Thoracic aorta (tissue), 2 donors: ENCODE measurements around the gene APOC4. TPM values are rescaled to one million over a fixed set of nuclear protein-coding genes. Genes with fewer than 3 reads are reported as not detected.

ENCODE experiments used
- ATAC-seq: fragments of 150-250 bp; one replicate; pipeline ENCODE4 v1.8.0; 2017; ENCODE audit warnings: low read depth; ENCODE audit not compliant: insufficient number of reproducible peaks, low FRiP score
- DNase-seq: peaks from one replicate; pipeline ENCODE4 v3.0.0-alpha.2; 2020; ENCODE audit warnings: low spot score
- H3K27ac ChIP-seq, 2 donors: fragments of 200-600 bp; sonication (generic); 1 replicate in 1 of 2; 2 replicates in 1 of 2; pipeline ENCODE4 v1.5.1; 2016; ENCODE audit warnings: mild to moderate bottlenecking in 2 of 2, moderate library complexity in 2 of 2
- H3K27me3 ChIP-seq: fragments of 200-600 bp; sonication (generic); replicated peaks from 2 replicates; pipeline ENCODE4 v1.6.0; 2016; ENCODE audit warnings: mild to moderate bottlenecking; ENCODE audit not compliant: insufficient read depth
- H3K36me3 ChIP-seq: fragments of 200-600 bp; sonication (generic); one replicate; pipeline ENCODE4 v1.5.1; 2016
- H3K4me1 ChIP-seq, 2 donors: fragments of 200-600 bp; sonication (generic); 1 replicate in 1 of 2; 2 replicates in 1 of 2; pipeline versions ENCODE4 v1.5.1 to v1.6.0; 2016; ENCODE audit warnings: low read depth in 2 of 2, mild to moderate bottlenecking in 1 of 2; ENCODE audit not compliant: control insufficient read depth in 1 of 2
- H3K4me3 ChIP-seq: fragments of 200-600 bp; sonication (generic); 2 replicates; pipeline ENCODE4 v1.5.1; 2016; ENCODE audit warnings: mild to moderate bottlenecking
- H3K9me3 ChIP-seq: fragments of 200-600 bp; sonication (generic); 2 replicates; pipeline ENCODE4 v1.5.1; 2016
- CTCF ChIP-seq: fragments of 200-600 bp; sonication (generic); IDR thresholded peaks from one replicate; pipeline ENCODE4 v1.5.1; 2019; ENCODE audit warnings: antibody characterized with exemption
- total RNA-seq, 2 donors: library from RNA; depleted of rRNA; stranded (reverse); fragments of >200 nt; gene quantifications; one replicate each; pipeline versions ENCODE4 v1.1.0 to v1.2.3, GENCODE V29; 2016

The APOC4 gene
- total RNA-seq, 2 donors from 2014 or later: not detected

DNA sequence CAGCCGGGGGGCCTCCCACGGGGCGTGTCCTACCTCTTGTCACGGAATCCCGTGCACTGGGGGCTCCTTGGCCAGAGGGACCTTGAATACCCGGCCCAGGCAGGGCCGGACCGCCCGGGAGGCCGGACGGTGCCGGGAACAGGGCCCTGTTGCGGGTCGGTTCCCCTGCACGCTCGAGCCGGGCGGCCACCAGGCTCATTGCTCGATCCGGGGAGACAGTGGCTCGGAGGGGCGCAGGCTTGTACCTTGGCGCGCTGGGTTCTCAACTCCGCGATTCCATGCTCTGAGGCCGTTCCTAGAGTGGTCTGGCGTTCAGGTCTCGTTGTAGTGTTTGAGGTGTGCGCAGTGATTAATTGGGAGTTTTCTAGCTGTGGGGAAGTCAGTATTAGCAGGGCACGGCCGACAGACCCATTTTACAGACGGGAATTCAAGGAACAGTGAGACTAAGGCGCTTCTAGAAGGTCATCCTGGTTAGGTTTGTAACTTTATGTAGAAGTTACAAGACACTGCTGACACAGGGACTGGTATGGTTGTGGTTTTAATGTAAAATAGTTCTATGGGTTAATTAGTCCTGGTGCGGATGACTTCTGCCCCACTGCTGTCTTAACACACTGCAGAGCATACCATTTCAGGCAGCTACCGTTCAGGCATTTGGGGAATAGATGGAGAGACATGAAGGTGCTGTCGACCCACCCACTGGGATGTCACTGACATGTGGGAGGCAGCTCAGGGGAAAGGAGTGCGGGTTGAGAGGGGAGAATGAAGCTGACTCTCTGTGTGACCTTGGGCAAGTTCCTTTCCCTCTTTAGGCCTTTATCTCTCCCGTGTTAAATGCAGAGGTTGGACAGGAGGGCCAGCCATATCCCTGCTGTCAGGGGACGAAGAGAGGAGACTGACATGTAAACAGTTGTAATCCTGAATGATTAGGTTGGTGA is 13.7 kb downstream of the APOC4 start:
- Histone ChIP-seq H3K4me3 (peak overlapping the region; percentile 99), H3K27ac (peak overlapping the region; percentile 49 to 89), H3K9me3 (no peaks in the 10 kb centered on the region), H3K4me1 (peaks cover 12 to 42% of the 10 kb centered on the region in 2 donors), H3K36me3 (peaks cover 7% of the 10 kb centered on the region), H3K27me3 (no peaks in the 10 kb centered on the region)
- TF ChIP-seq CTCF: no peak
- ATAC-seq (no peak), DNase-seq (no peak)

GRCh38 chr19:44957526-44957925 is 15.5 kb downstream of the APOC4 start:
- Histone ChIP-seq H3K36me3 (peaks cover 13% of the 10 kb centered on the region), H3K27me3 (no peaks in the 10 kb centered on the region), H3K4me1 (peaks cover 12 to 36% of the 10 kb centered on the region in 2 donors), H3K27ac (no peak overlapping the region), H3K4me3 (no peak overlapping the region), H3K9me3 (no peaks in the 10 kb centered on the region)
- DNase-seq (no peak), ATAC-seq (no peak)
- TF ChIP-seq CTCF: no peak

- Histone ChIP-seq H3K4me1 (peaks cover 12 to 36% of the 10 kb centered on the region in 2 donors), H3K36me3 (peaks cover 17% of the 10 kb centered on the region)
Observed at GRCh38 chr19:44958090-44958489, 16.1 kb downstream of the APOC4 start.

DNA sequence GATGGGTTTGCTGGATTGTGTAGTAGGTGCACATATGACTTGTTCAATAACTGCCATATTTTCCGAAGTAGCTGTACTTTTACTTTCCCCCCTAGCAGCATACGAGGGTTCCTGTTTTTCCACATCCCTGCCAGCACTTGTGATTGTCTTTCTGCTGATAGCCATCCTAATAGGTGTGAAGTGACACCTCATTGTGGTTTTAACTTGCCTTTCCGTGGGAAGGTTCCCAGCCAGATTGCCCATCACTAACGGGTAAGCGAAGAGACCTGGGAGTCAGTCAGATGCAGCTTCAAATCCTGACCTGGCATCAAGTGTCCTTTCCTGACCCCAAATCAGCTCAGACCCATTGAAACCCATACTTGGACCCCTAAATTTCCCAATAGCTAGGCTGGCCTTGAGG is 17.7 kb downstream of the APOC4 start:
- TF ChIP-seq CTCF: no peak
- no peak for ATAC-seq
- peaks cover 12 to 23% of the 10 kb centered on the region in 2 donors for H3K4me1 ChIP-seq

More at GRCh38 chr19:44958090-44958489, 16.1 kb downstream of the APOC4 start:
- Histone ChIP-seq H3K27me3 (no peaks in the 10 kb centered on the region), H3K4me3 (no peak overlapping the region), H3K9me3 (no peaks in the 10 kb centered on the region), H3K27ac (no peak overlapping the region)
- ATAC-seq (no peak), DNase-seq (no peak)
- no peak for TF ChIP-seq CTCF

GRCh38 chr19:44960906-44961728 is 19.1 kb downstream of the APOC4 start:
- ATAC-seq (no peak), DNase-seq (no peak)
- H3K27me3 ChIP-seq: no peaks in the 10 kb centered on the region
- H3K9me3 ChIP-seq: no peaks in the 10 kb centered on the region
- no peak overlapping the region for H3K27ac ChIP-seq
- H3K4me1 ChIP-seq: peaks cover 8 to 18% of the 10 kb centered on the region in 2 donors
- H3K4me3 ChIP-seq: no peak overlapping the region
- no peak for TF ChIP-seq CTCF
- peaks cover 36% of the 10 kb centered on the region for H3K36me3 ChIP-seq

More for the DNA sequence above, 17.7 kb downstream of the APOC4 start:
- H3K36me3 ChIP-seq: peaks cover 28% of the 10 kb centered on the region
- DNase-seq: no peak
- H3K9me3 ChIP-seq: no peaks in the 10 kb centered on the region
- H3K27ac ChIP-seq: no peak overlapping the region
- H3K4me3 ChIP-seq: no peak overlapping the region
- H3K27me3 ChIP-seq: no peaks in the 10 kb centered on the region
